ENCODE measurements around the gene SOAT2.

DNA sequence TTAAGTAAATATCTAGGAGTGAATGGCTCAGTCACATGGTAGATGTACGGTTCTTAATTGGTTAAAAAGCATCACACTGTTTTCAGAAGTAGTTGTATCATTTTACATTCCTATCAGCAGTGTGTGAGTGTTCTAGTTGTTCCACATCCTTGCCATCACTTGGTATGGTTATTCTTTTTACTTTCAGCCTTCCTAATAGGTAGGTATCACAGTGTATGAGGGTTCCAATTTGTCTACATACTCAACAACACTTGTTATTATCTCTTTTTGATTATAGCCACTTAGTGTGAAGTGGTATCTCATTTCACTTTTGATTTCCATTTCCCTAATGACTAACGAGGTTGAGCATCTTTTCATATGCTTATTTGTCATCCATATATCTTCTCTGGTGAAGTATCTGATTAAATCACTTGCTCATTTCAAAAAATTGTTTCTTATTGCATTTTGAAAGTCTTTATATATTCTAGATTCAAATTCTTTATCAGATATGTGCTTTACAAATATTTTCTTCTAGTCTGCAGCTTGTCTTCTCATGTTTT lies 20.6 kb upstream of the SOAT2 start:
- TF ChIP-seq, protein P1, sequence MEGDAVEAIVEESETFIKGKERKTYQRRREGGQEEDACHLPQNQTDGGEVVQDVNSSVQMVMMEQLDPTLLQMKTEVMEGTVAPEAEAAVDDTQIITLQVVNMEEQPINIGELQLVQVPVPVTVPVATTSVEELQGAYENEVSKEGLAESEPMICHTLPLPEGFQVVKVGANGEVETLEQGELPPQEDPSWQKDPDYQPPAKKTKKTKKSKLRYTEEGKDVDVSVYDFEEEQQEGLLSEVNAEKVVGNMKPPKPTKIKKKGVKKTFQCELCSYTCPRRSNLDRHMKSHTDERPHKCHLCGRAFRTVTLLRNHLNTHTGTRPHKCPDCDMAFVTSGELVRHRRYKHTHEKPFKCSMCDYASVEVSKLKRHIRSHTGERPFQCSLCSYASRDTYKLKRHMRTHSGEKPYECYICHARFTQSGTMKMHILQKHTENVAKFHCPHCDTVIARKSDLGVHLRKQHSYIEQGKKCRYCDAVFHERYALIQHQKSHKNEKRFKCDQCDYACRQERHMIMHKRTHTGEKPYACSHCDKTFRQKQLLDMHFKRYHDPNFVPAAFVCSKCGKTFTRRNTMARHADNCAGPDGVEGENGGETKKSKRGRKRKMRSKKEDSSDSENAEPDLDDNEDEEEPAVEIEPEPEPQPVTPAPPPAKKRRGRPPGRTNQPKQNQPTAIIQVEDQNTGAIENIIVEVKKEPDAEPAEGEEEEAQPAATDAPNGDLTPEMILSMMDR (IDR thresholded peaks at IDR 0.05): no peak
- TF ChIP-seq POLR2A (IDR thresholded peaks at IDR 0.05): no peak
